Activated T-helper 1 cell treated with Interleukin-2 at 50 U/mL for 16 hours (primary cell): ENCODE results near the gene OPN4.
A peak's percentile ranks its signal among the peaks of the same experiment; 100 is the strongest.

Source experiments
- DNase-seq: peaks from one replicate; pipeline ENCODE4 v3.0.0-alpha.2; 2020; ENCODE audit warnings: low read depth

The OPN4 gene

GRCh38 chr10:86699991-86700840 lies 45.9 kb downstream of the OPN4 start:
- DNase-seq = no peak

- DNase-seq = no peak
Measured at GRCh38 chr10:86700851-86701617, 46.7 kb downstream of the OPN4 start.

DNA sequence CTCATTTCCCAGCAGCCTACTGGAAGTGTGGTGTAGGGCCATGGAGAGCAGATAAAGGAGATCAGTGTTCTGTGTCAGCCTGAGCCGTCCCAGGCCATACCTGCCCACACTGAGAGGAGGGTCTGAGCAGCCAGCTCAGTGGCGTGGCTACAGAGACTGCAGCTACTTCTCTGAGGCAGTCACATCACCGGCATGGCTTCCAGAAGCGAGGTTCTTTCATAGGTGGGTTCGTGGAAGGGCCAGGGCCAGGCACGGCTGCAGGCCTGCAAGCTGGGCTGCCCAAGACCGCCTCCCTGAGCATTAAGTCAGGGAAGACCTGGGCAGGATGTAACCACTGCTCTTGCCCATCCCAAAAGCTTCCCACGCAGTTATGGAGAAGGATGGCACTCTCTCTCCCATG lies 48.8 kb downstream of the OPN4 start:
- no peak for DNase-seq

DNA sequence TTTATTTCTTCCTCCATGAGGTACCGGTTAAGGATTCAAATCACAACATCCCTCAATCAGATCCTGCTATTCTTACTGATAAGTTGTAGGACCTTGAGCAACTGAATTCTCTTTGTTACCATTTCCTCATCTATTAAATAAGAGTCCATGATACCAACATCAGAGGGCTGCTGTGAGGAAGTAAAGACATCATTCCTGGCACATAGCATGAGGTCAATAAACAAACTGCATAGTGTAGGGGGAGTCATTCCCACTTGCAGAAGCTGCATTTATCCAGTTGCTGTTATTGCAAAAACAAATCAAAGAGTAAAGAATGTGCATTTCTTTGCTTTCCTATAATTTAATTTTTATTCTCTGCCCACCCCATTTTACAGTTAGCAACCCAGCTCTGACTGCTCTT lies 50.8 kb downstream of the OPN4 start:
- DNase-seq = no peak

DNA sequence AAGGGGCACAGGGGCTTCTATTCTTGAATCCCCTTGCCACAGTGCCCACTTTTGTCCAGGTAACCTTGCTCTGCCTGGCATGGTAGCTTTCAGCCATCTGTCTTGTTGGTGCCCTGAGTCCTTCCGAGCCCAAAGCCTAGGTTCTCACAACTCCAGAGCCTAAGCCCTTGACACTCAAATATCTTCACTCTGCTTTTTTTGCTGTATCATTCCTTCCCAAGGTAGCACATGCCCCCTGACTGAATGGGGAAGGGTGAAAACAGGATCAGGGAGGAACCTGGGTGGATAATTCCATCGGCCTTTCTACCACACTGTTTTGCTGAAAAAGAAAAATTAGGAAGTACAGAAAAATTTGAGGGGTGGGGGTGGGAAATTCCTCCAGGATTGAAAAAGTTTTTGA lies 51.6 kb downstream of the OPN4 start:
- DNase-seq = no peak

GRCh38 chr10:86706401-86706841 lies 52.1 kb downstream of the OPN4 start:
- DNase-seq = no peak

DNA sequence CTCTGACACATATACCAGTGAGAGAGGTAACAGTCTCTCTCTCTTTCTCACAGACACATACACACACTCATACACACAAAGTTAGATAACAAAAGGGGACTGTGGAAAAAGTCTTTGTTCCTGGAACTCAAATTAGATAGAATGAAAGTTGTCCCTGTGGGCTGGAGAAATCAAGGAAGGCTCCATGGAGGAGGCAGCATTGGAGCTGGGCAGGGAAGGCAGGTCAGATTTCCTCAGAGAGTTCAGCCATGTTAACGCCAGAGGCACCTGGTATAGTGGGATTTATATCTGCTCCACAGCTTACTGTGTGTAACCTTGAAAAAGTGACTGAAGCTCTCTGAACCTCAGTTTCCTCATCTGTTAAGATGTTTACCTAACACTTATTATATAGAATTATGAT lies 52.6 kb downstream of the OPN4 start:
- no peak for DNase-seq

GRCh38 chr10:86707505-86707904 lies 53.2 kb downstream of the OPN4 start:
- no peak for DNase-seq

DNA sequence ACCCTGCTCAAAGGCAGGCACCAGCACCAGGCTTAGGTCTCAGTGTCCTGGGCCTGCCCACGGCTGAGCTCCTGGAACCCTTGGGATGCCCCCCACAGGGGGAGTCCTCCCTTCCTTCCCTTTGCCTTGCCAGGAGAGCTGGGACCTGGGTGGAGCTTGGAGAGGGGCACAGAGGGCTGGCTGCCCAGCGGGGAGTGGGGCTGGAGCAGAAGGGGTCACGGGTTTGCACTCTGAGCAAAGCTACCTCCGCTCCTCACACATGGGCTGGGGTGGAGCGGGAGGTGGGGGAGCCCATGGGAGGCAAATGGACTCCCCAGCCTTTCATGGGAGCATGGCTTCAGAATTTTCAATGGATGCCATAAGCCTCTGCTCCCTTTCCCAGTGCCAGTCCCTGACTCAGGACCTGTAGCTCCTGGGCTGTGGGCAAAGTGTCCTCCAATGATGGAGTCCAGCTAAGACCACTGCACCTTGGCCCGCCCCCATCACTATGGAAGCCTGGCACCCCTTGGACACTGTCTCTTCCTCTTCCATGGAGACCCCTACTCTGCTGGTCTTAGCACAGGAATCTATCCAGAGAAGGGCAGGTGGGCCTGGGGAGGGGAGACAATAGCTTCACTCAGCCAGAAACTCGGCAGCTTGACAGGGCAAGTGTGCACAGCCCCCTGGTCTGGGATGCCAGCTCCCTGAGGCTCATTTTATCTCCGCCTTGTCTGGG lies 53.9 kb downstream of the OPN4 start:
- DNase-seq = no peak

DNA sequence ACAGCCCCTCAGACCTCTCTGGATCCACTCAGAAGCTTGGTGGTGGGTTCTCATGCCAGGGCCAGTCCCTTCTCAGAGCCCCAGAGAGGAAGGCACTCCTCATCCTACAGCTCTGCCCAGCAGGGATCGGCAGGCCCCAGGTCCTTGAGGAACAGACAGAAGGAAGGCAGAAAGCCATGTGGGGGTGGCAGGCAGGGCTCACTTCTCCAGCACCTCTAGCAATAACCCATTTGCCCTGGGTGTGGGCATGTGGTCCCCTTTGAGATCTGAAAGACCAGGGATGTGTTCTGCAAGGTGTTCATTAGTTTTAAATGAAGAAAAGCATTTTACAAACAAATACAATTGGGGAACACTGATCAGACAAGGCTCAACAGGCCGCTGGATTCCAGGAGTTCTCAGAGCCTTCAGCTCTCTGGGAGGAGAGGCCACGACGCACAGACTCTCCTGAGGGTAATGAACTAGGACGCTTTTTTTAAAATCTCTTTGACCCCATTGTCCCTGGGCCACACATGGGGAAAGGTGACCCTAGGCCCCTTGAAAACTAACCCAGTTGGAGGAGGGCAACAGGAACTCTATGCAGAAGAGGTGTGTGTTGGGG lies 54.5 kb downstream of the OPN4 start:
- DNase-seq = no peak

GRCh38 chr10:86709396-86710185 lies 55.2 kb downstream of the OPN4 start:
- DNase-seq = no peak

DNA sequence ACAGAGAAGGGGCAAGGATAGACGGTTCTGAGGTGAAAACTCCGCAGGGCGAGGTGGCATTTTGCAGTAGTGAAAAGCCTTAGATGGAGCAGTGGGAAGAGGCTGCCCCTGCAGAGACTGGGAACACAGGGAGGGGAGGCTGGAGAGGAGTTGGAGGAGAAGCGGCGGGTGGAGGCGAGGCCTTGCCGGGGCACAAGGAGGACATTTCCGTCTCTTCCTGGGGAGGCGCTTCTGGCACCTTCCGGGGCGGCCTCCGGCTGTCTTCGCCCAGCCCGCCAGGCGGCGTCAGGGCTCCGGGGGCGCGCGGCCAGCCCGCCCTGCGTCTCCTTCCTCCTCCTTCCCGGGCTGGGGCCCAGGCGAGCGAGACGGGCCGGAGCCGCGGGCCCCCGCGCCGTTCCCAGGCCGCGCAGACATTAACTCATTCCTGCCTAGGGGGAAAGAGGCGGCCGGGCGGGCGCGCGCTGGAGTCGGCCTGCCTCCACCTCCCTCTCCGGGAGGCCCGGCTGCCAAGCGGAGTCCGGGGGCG lies 56.7 kb downstream of the OPN4 start:
- DNase-seq = peak; percentile 81

DNA sequence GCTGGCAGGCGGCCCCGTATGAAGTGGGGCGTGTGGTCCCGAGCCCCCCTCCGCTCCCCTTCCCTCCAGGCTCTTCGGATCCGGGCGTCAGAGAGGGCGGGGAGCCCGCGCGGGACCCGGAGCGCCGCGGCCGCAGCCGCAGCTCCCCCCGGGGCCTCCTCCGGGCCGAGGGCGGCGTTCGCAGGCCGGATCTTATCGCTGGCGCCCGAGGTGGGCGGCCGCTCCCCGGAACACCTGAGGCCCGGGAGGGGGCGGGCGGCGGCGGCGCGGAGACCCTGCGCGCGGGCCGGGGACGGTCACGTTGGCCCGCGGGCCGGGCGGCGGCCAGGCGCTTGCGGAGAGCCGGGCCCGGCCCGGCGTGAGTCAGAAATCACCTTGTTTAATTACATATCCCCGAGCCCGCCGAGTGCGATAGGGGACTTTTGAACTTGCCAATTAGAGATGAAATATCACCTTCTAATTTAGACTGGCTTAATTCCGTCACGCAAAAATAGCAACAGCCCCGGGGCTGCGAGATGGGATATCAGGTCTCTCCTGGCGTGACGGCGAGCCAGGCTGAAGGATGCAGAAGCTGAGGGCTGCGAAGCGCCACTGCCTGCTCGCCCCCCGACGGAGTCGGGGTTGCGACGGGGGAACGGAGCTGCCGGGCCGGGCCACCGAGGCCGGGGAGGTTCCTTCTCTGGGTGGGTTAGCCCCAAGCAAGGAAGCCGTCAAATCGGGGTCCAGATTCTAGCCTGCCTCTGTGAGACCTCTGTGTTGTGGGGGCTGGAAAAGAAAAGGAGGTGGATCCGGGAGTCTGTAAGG lies 57.4 kb downstream of the OPN4 start:
- DNase-seq = peak; percentile 34

DNA sequence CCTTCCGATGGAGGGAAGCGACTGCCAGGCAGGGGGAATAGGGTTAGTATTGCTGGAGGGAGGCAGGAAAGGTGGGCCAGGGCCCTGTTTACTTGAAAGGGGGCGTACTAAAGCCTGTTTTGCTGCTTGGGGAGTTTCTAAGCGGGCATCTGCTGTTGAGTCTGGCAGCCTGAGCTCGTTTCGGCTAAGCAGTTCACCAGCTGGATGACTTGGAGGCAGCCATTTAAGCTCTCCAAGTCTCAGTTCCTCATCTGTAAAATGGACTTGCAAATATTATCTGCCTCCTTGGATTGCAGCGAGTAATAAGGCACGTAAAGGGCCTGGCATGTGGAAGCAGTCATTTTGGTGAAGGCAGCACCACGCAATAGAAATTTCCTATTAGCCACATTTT lies 58.0 kb downstream of the OPN4 start:
- no peak for DNase-seq

GRCh38 chr10:86715156-86715795 lies 60.9 kb downstream of the OPN4 start:
- no peak for DNase-seq

- no peak for DNase-seq
Measured at GRCh38 chr10:86715836-86716235, 61.5 kb downstream of the OPN4 start.
